Pons (tissue), 1 donor: Measurements from ENCODE around the gene S100A2.

ENCODE experiments used
- DNase-seq: peaks from one replicate; pipeline ENCODE4 v3.0.0-alpha.2; 2016; ENCODE audit warnings: low spot score

The S100A2 gene

DNA sequence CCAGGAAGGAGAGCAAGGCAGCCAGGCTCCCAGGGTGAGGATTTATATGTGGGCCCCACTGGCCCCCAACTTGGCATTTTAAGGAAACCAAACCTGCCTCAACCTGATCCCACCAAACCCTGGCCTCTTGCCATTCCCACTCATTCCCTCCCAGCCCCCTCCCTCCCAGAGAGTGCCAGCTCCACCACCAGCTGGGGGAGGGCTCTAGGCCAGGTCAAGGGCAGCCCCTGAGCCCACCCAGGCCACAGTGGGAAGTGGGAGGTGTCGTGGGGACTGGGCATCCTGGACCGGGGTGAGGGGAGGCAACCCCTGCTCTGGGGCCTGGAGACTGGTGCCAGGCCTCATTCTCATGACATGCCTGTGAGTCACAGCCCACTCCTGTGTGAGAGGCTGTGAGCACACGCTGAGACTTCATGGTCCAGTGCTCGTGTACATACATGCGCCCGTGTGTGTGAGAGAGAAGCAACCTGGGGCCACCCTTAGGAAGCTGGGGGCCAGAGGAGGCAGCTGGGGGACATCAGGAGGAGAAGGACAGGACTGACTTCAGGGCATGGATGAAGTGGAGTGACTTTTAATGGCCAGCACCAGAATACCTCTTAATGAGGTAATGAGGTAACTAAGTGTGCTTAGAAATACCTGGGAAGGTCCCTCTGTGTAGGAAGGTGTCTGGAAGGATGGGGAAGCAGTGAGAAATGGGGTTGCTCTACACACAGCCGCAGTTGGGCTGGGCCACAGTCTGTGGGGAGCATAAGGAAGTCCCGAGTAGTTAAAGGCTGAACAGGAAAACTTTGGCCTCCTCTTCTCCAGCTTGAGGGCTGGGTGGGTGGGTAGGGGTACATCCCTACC, at the start of gene S100A2:
TSS of gene S100A2 (minus strand) at position 316 of the 846 bp plus-strand sequence. CDS start 1,967 bp downstream, outside the sequence.
- DNase-seq: no peak

DNA sequence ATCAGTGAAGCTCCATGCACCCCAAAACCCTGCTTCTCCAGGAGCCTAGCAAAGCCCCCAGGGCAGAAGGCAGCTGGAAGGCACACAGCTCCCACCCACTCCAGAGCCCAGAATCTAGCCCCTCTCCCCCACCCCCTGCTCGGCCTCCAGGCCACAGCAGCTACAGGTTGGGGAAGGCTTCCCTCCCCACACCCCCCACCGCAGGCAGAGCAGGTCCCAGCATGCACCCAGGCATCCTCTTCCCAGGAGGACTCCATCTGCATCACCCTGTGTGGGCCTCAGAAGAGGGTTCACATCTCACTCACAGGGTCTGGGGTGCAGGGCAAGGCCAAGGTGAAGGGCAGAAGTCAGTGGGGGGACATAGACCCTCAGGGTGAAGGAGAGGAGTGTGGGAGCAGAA, 49.8 kb upstream of the S100A2 start:
- DNase-seq: no peak

DNA sequence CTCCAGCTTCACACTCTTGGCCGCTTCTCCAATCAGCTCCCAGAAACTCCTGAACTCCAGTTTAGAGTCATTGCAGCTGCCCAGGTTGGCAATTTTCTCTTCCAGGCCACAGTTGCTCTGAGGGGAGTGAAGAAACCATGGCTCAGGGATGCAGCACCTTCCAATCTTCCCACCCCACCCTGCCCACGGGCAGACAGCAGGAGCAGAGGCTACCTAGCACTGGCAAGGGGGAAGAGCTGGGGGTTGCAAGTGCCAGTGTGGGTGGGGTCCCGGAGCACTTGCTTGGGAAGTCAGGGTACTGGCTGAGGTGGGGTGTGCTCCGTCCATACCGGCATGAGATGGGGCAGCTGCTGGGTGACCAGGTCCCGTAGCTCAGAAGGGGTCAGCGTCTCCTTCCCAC, 49.3 kb upstream of the S100A2 start:
- no peak for DNase-seq

DNA sequence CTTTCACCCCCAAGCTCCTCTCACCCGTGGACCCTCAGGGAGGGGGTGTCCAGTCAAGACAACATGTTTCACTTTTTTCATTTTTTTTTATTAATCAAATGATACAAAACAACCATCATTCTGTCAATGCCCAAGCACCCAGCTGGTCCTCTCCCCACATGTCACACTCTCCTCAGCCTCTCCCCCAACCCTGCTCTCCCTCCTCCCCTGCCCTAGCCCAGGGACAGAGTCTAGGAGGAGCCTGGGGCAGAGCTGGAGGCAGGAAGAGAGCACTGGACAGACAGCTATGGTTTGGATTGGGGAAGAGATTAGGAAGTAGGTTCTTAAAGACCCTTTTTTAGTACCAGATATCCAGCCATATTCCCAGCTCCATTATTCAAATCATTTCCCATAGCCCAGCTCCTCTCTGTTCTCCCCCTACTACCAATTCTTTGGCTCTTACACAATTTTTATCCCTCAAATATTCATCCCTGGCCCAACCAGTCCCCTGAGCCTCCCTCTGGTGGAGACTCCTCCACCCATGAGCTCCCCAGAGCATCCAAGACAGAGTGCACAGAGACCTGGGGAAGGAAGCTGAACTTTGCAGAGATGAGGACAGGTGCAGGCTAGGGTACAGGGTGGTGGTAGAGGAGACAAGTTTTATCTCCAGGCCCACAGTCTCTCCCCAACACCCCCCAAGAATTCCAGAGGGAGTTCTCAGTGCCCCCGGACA, 48.7 kb upstream of the S100A2 start:
- no peak for DNase-seq

DNA sequence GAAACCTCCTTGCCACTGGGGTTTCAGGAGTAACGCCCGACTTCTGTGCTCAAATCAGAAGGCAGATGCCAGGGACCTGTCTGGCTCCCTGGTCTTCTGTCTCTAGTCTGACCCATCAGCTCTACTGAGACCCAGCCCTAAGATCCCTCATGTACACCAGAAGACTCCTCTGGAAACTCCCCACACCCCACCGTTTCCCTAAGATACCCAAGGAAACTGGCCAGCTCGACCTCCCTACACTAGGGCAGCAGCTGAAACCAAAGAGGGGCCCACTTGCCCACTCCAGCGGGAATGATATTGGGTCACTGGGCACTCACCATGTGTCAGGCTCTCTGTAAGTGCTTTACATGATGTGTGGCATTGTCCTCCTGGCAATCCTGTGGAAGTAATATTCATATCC, 47.8 kb upstream of the S100A2 start:
- no peak for DNase-seq

DNA sequence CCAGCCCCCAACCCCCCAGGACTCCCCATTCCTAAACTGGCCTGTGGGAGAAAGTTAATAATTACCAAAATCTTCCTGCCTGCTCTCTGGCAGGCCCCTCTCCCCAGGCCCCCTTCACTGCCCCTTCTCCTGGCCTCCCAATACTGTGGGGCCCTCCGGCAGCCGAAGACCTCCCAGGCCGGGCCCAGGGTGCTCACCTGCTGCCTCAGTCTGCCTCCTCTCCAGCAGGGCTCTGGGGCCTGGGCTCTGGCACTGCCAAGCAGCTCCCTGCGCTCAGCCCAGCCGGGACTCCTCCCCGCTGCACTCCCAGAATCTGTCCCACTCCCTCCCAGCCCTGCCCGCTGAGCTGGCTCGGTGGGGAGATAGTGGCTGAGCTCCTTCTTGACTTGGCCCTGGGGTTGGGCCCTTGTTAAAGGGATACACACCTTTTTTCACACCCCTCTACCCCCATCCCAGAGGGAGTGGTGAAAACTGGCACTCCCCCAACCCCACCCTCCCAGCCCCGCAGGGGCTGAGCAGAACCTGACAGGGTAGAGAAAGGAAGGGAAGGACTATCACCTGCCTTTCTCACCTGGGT, 47.2 kb upstream of the S100A2 start, which contains the start of gene S100A16:
TSS of gene S100A16 (minus strand) at position 383 of the 577 bp plus-strand sequence. CDS start 4,986 bp downstream, outside the sequence.
- DNase-seq: no peak

DNA sequence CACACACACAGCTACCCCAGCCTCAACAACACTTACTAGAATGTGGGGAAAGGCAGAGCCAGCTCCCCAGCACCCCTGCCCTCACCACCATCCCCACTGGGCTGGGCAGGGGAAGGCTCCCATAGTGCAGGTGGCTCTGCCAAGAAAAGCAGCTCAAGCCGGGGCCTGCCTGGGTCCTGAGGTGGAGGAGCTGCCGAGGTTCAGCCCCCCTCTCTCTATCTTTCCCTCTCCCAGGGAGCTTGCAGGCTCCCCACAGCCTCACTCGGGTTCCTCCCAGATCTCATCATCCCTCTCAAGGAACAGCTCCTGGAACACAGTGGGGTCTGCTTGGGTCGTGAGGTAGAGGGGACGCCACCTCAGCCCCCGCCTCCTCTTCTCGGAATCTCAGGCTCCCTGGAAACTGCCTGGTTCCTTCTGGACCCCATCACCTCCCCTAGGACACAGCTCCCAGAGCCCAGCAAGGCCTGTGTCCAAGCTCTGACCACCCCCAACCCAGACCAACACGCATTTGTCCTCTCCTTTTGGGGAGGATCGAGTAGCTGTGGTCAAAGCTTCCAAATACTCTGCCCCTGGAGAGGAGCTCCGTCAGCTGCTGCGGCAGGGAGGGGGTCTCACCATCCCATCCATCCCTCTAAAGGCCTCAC, 46.6 kb upstream of the S100A2 start:
- no peak for DNase-seq

DNA sequence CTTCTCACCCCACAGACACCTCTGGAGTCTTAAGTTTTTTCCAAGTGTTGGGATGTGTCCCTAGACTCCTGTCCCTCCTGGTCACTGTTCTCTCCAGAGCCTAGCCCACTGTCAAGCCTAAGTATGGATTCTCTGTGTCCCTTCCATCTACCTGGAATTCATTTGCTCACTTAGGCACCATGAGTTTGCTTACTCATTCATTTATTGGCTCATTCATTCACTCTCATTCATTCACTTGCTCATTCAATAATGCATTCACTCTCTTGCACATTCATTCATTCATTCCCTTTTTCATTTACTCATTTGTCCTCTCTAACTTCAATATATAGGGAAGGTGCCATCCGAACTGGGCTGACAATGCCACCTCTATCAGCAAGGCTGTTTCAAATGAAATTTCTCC, 45.7 kb upstream of the S100A2 start:
- no peak for DNase-seq

DNA sequence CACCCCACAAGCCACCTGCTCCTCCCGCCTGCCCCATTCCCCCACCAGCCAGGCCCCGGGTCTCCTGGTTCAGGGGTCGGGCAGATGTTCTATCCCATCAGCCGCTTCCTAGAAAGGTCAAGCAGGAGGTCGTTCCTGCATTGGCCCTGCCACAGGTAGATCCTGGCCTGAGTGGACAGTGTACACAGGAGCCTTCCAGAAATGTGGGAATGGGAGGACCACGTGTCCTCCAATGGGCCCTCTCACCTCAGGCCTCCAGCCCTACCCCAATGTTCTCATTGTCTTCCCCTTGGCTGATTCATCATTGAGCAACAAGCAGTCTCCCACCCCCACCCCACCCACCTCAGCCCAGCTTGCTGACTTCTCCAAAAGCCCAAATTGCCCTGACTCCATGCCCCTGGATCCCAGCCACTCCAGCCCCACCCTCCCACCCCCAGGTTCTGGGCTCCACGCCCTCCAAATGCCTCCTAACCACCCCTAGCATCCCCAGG, 45.2 kb upstream of the S100A2 start:
- no peak for DNase-seq

DNA sequence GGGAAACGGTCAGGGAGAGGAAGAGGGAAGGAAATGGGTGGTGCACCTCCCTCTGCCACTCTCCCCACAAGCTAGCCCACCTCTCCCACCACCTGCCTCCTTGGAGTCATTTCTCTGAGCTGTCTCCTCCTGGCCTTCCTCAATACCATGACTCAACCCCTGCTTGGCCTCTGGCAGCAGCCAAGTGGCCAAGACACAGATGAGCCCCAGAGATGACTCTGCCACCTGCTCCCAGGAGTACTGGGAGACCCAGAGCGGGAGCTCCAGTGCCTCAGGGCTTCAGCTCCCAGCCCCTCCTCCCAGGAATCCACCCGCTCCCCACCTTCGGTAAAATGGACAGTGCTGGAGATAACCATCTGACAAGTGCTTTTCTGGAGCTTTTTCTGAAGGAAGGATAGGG, 44.7 kb upstream of the S100A2 start:
- DNase-seq: no peak

DNA sequence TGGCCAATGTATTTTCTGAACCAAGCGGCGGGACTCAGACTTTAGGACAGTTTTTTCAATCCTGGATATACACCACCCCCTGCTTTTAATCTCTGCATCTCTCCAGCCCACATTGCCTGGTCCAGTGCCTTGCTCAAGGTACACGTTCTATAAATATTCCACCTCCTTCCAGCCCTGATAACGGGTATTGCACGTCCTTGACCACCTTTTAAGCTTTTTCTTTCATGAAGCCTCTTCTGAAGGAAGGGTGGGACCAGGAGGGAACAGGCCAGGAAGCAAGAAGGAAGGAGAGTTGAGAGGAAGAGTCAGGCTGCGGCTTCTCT, 43.9 kb upstream of the S100A2 start:
- no peak for DNase-seq

DNA sequence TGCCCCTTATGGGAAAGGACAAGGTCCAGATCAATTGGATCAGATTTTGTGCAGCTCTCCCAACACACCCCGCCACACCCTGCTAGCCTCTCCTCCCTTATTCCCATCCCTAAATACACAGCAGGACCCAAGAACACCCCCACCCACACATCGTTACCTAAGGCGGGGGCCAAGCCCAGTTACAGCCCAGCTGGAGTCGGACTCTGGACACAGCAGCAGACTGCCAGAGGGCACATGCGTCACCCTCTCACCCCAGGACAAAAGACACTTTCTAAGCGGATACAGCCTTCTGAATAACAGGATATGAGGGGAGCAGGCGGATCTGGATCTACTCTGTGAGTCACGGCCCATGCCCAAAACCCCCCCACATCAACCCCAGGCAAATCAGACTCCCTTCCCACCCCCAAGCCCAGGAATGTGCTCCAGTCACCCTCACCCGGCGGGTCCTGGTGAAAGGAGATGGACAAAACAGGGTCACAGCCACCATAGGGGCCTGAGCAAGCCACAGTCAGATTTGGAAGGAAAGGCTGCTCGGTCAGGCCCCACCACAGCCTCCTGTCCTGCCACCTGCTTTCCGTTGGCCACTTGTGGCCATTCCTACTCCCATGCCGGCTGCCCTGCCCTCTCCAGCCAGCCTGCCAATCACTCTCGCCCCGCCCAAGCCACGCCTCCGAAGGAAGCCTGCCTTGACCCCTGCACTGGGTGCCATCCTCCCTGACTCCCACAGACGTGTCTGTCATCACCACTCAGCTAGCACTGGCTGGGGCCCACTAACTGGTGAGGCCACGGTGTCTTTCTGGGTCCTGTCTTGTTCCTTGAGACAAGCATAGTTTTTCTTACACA, 43.3 kb upstream of the S100A2 start:
- peak; percentile 85 for DNase-seq

DNA sequence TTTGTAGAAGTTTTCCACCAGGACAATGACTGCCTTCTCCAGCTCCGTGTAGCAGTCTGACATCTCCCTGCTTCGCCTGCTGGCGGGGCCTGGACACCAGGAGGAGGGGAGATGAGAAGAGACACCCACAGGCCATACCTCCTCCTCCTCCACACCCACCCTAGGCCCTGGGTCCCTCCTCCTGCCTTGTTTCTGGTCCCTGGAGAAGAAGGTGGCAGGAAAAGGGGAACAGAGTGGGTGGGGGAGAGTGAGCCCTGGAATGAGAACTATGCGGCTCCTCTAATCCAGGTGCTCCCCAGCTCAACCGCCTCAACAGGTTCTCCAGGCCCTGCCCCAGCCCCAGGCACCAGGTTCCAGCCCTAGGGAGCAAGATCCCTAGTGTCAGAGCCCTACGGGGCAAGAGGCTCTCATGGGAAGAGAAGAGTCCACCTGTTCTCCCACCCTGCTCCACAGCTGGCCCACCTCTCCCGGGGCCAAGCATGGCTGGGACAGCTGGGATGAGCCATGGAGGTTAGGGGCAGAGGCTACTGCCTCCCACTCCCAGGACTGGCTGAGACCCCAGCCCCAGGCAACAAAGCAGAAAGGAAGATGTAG, 42.5 kb upstream of the S100A2 start:
- no peak for DNase-seq

DNA sequence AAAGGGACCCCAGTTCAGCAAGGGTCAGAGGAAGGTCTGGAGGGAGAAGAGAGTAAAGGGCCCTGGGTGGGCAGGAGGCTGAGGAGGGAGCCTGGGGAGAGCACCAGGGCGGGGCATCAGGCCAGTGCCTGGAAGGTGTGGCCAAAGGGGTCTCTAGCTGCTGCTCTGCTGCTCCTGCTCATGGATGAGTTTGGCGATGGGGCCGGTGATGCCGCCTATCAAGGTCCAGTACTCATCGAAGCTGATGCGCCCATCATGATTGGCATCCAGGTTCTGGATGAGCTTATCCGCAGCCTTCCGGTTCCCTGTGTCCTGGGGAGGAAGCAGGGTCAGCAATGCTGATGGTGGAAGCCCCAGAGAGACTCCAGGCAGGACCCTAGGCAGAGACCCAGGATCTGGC, 41.7 kb upstream of the S100A2 start:
- no peak for DNase-seq

DNA sequence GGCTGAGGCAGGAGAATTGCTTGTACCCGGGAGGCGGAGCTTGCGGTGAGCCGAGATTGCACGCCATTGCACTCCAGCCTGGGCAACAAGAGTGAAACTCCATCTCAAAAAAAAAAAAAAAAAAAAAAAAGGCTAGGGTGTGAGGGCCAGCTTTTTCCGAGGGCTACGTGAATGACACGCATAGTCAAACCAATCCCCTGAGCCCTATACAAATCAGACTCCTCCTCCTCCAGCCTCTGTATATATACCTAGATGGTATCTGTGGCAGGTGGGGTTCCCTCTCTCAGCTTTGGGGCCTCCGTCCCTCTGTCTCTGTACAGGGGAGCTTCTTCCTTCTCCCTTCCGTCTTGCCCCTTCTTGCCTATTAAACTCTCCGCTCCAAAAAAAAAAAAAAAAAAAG, 40.5 kb upstream of the S100A2 start:
- no peak for DNase-seq

DNA sequence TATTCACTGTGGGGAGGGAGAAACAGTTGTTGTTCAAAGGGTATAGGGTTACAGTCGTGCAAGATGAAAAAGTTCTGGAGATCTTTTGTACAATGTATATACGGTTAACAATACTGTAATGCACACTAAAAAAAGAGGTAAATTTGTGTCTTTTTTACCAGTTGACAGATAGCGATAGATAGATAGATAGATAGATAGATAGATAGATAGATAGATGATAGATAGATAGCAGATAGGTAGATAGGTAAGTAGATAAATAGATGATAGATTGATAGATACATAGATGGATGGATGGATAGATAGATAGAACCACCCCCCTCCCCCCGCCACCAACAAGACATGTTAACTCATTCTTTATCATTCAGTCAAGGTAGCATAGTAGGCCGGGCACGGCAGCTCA, 37.1 kb upstream of the S100A2 start:
- no peak for DNase-seq

DNA sequence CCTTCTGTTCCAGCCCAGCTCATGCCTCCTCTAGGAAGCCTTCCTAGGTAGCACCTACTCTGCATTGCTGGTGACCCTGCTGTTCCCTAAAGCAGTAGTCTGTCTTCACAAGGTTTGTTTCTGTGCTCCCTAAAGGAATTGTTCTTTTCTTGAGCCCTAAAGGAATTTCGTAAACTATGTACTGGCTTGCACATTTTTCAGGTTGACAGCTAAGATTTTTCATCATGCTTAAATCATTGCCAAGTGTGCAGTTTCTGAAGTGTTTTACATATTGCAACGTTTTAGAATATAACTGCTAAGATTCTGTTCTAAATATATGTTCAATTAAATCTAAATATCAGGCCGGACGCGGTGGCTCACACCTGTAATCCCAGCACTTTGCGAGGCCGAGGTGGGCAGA, 34.2 kb upstream of the S100A2 start:
- no peak for DNase-seq

DNA sequence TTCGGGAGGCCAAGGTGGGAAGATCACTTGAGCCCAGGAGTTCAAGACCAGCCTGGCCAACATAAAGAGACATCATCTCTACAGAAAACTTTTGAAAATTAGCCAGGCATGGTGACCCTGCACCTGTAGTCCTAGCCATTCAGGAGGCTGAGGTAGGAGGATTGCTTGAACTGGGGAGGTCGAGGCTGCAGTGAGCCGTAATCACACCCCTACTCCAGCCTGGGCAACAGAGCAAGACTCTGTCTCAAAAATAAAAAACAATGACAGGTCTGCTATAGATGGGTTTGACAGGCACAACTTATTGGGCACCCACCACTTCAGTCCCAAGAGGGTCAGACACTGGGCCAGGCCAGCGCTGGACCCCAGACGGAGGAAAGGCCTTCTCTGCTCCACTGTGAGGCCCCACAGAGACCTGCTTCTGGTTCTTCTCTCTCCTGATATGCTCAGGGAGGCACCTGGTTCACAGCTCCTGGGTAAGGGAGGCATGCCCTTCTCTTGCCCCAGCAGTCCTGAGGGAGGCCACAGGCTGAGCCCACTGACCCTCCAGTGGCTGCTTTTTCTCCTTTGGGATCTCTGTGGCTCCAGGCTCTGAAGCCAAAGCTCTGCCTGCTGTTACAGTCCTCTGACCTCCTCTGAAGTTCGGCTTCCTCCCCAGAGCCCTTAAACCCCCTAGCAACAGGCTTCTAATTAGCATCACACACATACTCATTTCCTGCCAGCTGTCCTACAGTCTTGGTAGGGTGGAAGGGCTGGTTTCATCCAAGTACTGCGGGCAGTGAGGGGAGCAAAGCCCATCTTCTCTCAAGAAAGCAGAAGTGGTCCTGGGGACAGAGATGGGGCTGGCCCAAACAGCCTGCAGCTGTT, 32.9 kb upstream of the S100A2 start:
- no peak for DNase-seq

DNA sequence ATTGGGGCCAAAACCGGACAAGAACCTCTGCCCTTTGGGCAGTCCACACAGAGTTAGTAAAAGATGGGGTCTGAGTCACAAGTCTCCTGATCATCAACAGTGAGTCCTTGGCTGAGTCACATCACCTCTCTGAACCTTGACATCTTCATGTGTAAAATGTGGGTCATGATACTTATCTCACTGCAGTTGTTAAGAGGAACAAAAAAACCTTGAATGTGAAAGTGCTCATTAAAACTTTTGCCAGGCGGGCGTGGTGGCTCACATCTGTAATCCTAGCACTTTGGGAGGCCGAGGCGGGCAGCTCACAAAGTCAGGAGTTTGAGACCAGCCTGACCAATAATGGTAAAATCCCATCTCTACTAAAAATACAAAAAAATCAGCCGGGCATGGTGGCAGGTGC, 31.6 kb upstream of the S100A2 start:
- DNase-seq: no peak

DNA sequence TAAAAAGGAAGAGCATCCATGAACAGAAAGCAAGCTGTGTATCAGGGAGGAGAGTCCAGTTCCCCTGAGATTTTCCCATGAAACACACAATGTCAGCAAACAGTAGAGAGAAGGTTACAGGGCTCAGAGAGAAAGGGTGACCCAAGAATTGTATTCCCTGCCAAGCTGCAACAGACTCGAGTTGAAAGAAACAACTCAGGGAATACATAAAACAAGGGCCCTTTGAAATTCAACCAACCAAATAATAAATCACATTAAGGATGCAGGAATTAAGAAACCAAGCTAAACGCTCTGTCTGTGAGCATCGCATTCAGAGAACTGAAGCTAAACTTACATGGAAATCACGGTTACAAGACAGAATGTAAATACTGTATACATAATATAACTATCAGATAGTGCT, 27.1 kb upstream of the S100A2 start:
- DNase-seq: peak; percentile 65
